ENCODE results near the gene ZFHX3. TPM values are rescaled to one million over a fixed set of nuclear protein-coding genes. Genes with fewer than 3 reads are reported as not detected.

Gene ZFHX3
- total and polyA plus RNA-seq, 10 of the 15 experiments (the other 5 are each of a cell fraction or from before 2014, with no cell fraction given): 0.68 to 8.6 (median 2.0) TPM

- Histone ChIP-seq H3K9ac (ENCODE audit: control insufficient read depth, insufficient read depth, low read length) (peak overlapping the region; percentile 41), H2AFZ (ENCODE audit: control insufficient read depth, low read depth, low read length) (no peak overlapping the region), H3K27me3 (replicated peaks in 1 of 2; ENCODE audit: control insufficient read depth in 2 of 2, insufficient read depth in 2 of 2, low read length in 1 of 2) (no peaks in the 10 kb centered on the region), H3K4me2 (ENCODE audit: control insufficient read depth, insufficient read depth) (peak overlapping the region; percentile 68), H3K36me3 (ENCODE audit: control insufficient read depth in 2 of 2, insufficient read depth in 2 of 2, low read length in 1 of 2) (no peaks in the 10 kb centered on the region), H3K4me1 (ENCODE audit: control insufficient read depth, insufficient read depth, low read length) (peaks cover 56% of the 10 kb centered on the region), H3K9me3 (replicated peaks; ENCODE audit: control insufficient read depth, insufficient read depth, low read length) (no peaks in the 10 kb centered on the region), H3K4me3 (peak overlapping the region; percentile 60; the same call in 1 of the 2 replicates), H3K79me2 (ENCODE audit: control insufficient read depth, insufficient read depth, low read length) (peaks cover 39% of the 10 kb centered on the region), H4K20me1 (ENCODE audit: control insufficient read depth, insufficient read depth) (no peaks in the 10 kb centered on the region), H3K27ac (ENCODE audit: control insufficient read depth, insufficient read depth) (peak overlapping the region; percentile 72)
- in situ Hi-C loops (cut with MboI): loop anchor here (10.0 kb wide), 1 partner anchor 369 kb away; no protein-coding TSS in a partner anchor
- no TSS peak for BruUV-seq (replicated peaks)
- 69% methylated on average over 17 of the region's 20 CpGs for WGBS (ENCODE audit: insufficient coverage, insufficient replicate concordance, low lambda C conversion rate, missing lambda C conversion rate)
- SMC1A ChIA-PET (ENCODE audit: uncharacterized antibody, unreplicated experiment): interaction anchor here (0.8 to 3.7 kb wide), 8 partner anchors 10 to 31 kb away, joined by 3 to 16 read pairs (median 4); partner anchors contain the start of gene ZFHX3
- DNase-seq (ENCODE audit: low read depth, low spot score) (no peak), FAIRE-seq (no peak), ATAC-seq (peak; percentile 25)
- CTCF ChIA-PET: interaction anchor here (1.1 to 2.1 kb wide), 4 partner anchors 14 to 201 kb away, joined by 3 to 14 read pairs (median 4); partner anchors contain the start of gene ZFHX3
- intact Hi-C loops (cut with micrococcal nuclease; ENCODE audit: unreplicated experiment): loop anchor here (10.0 kb wide), 3 partner anchors 161 to 369 kb away; no protein-coding TSS in a partner anchor
- POLR2A ChIA-PET: interaction anchor here (0.5 to 0.8 kb wide), 3 partner anchors 10 to 16 kb away, joined by 4 to 7 read pairs (median 4); no protein-coding TSS in a partner anchor
- RAD21 ChIA-PET (ENCODE audit: unreplicated experiment): interaction anchor here (1.1 to 2.8 kb wide), 5 partner anchors 9 to 201 kb away, joined by 3 to 10 read pairs (median 5); no protein-coding TSS in a partner anchor
- TF ChIP-seq SPI1 (IDR thresholded peaks at IDR 0.05; ENCODE audit: borderline replicate concordance, insufficient read depth, low read depth, low read length) (no peak), ZBTB4 (CRISPR knock-in tag; IDR thresholded peaks at IDR 0.05) (no peak), TARDBP (IDR thresholded peaks at IDR 0.05; ENCODE audit: borderline replicate concordance) (no peak), SUZ12 (IDR thresholded peaks at IDR 0.05; ENCODE audit: unreplicated experiment) (no peak), IKZF2 (IDR thresholded peaks at IDR 0.05) (no peak), ETV6 (conservative IDR thresholded peaks at IDR 0.05 in 1 of 2, IDR thresholded peaks at IDR 0.05 in 1 of 2; ENCODE audit: borderline replicate concordance in 1 of 2, low read depth in 1 of 2) (no peak), WRNIP1 (IDR thresholded peaks at IDR 0.05; ENCODE audit: borderline replicate concordance, low read depth, low read length) (no peak), SP1 (IDR thresholded peaks at IDR 0.05; ENCODE audit: low read depth, low read length) (no peak), IRF3 (IDR thresholded peaks at IDR 0.05) (no peak), EGR1 (IDR thresholded peaks at IDR 0.05; ENCODE audit: borderline replicate concordance in 1 of 2, low read depth in 2 of 2, low read length in 2 of 2) (no peak), PRDM15 (CRISPR knock-in tag; IDR thresholded peaks at IDR 0.05) (no peak), SREBF1 (IDR thresholded peaks at IDR 0.05; ENCODE audit: low read length) (no peak), DPF2 (IDR thresholded peaks at IDR 0.05) (no peak), CHD1 (IDR thresholded peaks at IDR 0.05; ENCODE audit: low read depth, low read length) (no peak), TAF1 (IDR thresholded peaks at IDR 0.05; ENCODE audit: borderline replicate concordance, low read depth, low read length) (no peak)
Observed at GRCh38 chr16:73033271-73033998, 14.5 kb downstream of the ZFHX3 start.
